ENCODE measurements around the gene ZBTB44. TPM values are rescaled to one million over a fixed set of nuclear protein-coding genes. Genes with fewer than 3 reads are reported as not detected.

Gene ZBTB44
- total and polyA plus RNA-seq, 11 donors, result 9.7 to 56.3 (median 37.2) TPM

DNA sequence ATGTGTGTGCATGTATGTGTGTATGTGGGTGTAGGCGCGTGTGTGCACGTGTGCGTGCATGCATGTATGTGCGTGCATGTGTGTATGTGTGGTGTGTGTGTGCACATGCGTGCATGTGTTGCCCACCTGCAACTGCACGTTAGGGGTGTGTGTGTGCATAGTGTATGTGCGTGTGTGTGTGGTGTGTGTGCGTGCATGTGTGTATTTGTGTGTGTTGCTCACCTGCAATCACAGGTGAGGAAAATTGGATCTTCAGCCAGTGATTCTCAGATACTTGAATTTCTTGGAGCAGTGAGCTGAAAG lies 100.8 kb downstream of the ZBTB44 start:
- peak in 1 of 5 donors; percentile 7 for DNase-seq
- ATAC-seq, result no peak
- H3K4me1 ChIP-seq, result peaks cover 0 to 8% (median 4%) of the 10 kb centered on the region in 12 donors
- H3K4me3 ChIP-seq, result no peak overlapping the region
- TF ChIP-seq, protein P1, sequence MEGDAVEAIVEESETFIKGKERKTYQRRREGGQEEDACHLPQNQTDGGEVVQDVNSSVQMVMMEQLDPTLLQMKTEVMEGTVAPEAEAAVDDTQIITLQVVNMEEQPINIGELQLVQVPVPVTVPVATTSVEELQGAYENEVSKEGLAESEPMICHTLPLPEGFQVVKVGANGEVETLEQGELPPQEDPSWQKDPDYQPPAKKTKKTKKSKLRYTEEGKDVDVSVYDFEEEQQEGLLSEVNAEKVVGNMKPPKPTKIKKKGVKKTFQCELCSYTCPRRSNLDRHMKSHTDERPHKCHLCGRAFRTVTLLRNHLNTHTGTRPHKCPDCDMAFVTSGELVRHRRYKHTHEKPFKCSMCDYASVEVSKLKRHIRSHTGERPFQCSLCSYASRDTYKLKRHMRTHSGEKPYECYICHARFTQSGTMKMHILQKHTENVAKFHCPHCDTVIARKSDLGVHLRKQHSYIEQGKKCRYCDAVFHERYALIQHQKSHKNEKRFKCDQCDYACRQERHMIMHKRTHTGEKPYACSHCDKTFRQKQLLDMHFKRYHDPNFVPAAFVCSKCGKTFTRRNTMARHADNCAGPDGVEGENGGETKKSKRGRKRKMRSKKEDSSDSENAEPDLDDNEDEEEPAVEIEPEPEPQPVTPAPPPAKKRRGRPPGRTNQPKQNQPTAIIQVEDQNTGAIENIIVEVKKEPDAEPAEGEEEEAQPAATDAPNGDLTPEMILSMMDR (IDR thresholded peaks at IDR 0.05), result no peak
- no peak for TF ChIP-seq POLR2A (IDR thresholded peaks at IDR 0.05)
- no peak overlapping the region for H3K27ac ChIP-seq
- intact Hi-C loops (cut with DNase I), result loop anchor here in 9 of 10 donors (2.0 to 10.0 kb wide), 10 partner anchors 171 to 681 kb away; partner anchors contain the start of gene ADAMTS8 (in 4 of the 9)
- peaks cover 0 to 6% (median 0%) of the 10 kb centered on the region in 9 donors for H3K27me3 ChIP-seq
- 93 to 98% (median 96%) methylated on average over 9 of the region's 9 CpGs for WGBS, 4 donors
- no peaks in the 10 kb centered on the region for H3K36me3 ChIP-seq
- no peaks in the 10 kb centered on the region for H3K9me3 ChIP-seq

DNA sequence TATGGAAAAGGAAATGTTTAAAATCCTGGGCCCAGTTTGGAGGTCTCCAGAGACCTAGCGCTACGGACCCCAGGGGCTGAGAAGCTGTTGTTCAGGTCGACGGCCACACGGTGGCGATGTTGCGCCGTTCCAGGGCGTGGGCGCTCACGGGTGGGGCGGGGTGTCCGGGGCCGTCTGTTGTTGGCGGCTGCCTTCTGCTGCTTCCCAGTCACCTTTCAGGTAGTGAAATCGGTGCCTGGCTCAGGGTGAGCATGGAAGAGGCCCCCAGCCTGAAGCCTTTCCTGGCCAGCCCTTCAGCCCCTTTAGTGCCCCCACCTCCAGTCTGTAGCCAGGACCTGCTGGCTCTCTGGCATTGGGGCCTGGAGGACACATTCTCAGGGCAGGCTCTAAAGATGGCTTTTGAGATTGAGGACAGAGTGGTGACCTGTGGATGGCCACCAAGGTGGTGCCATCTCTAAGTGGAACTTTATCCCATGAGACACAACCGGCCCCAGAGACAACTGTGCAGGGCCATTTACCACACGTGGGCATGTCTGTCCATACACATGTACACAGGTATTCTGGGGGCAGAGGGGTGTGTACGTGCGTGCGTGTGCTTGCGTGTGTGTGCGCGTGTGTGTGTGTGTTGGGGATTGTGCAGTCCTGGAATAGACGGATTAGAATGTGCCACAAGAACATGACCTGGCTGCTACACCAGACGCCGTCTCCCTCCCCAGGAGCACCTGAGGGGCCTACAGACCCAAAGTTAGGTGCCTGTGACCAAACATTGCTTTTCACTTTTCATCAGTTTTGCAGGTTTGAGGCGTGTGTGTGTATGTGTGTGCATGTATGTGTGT lies 101.4 kb downstream of the ZBTB44 start:
- H3K9me3 ChIP-seq, result no peaks in the 10 kb centered on the region
- ATAC-seq, result peak; percentile 55 to 88 (median 82)
- TF ChIP-seq POLR2A (IDR thresholded peaks at IDR 0.05), result no peak
- TF ChIP-seq, protein P1 (IDR thresholded peaks at IDR 0.05), result peak; percentile 91 to 98 (median 95)
- peak; percentile 57 to 83 (median 61) for DNase-seq
- peaks cover 0 to 8% (median 4%) of the 10 kb centered on the region in 12 donors for H3K4me1 ChIP-seq
- 32 to 40% (median 37%) methylated on average over 27 to 28 of the region's 28 CpGs for WGBS, 4 donors
- H3K27ac ChIP-seq, result no peak overlapping the region
- H3K4me3 ChIP-seq, result peak overlapping the region in 1 of 12 donors; percentile 7
- intact Hi-C loops (cut with DNase I), result loop anchor here in 9 of 10 donors (2.0 to 10.0 kb wide), 9 partner anchors 171 to 681 kb away; partner anchors contain the start of gene ADAMTS8 (in 3 of the 9)
- no peaks in the 10 kb centered on the region for H3K36me3 ChIP-seq
- peaks cover 0 to 6% (median 0%) of the 10 kb centered on the region in 9 donors for H3K27me3 ChIP-seq

DNA sequence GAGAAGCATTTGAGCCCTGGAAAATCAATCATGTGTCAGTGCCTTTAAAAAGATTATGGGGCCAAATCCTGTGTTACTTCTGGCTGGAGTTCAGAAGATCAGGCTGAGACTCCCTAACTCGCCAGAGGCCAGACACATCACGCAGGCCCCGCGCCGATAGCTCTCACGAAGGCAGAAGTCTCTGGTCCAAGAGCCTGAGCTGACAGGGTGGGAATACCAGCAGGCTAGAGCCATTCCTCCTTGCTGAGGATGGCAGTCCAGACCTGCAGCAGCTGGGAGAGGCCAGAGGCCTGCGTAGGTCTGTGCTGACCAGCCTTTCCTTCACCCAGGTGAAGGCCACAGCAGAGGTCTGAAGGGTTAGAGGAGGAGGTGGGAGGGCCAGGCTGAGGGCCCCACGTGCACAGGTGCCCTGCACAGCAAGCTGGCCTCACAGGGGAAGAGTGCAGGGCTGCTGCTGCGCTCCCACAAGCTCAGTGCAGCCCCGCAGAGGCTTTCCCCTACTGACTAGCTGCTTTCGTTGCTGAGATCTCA lies 102.2 kb downstream of the ZBTB44 start:
- Histone ChIP-seq H3K27ac (no peak overlapping the region), H3K36me3 (no peaks in the 10 kb centered on the region), H3K4me3 (no peak overlapping the region), H3K27me3 (peaks cover 0 to 6% (median 0%) of the 10 kb centered on the region in 9 donors), H3K4me1 (peaks cover 0 to 8% (median 4%) of the 10 kb centered on the region in 12 donors), H3K9me3 (no peaks in the 10 kb centered on the region)
- ATAC-seq, result peak in 1 of 4 donors; percentile 10
- intact Hi-C loops (cut with DNase I), result loop anchor here in 9 of 10 donors (2.0 to 10.0 kb wide), 9 partner anchors 172 to 682 kb away; partner anchors contain the start of gene ADAMTS8 (in 3 of the 9)
- 48 to 68% (median 57%) methylated on average over 6 to 11 of the region's 11 CpGs for WGBS, 4 donors
- TF ChIP-seq POLR2A (IDR thresholded peaks at IDR 0.05), result no peak
- TF ChIP-seq, protein P1 (IDR thresholded peaks at IDR 0.05), result no peak
- peak in 4 of 5 donors; percentile 5 to 51 (median 14) for DNase-seq
